Adrenal gland (tissue), 5 donors: ENCODE results near the gene USP17L18.
"Not testable (repeated sequence)": the region's sequence is repeated elsewhere in the genome, so short reads cannot be mapped to it uniquely, and the experiment has no call there.

ENCODE experiments used
- POLR2A ChIP-seq, 2 donors: fragments of 450-650 bp; IDR thresholded peaks; one replicate each; pipeline ENCODE4 v1.6.1; 2017; ENCODE audit warnings: antibody characterized with exemption in 2 of 2, mild to moderate bottlenecking in 2 of 2, moderate library complexity in 1 of 2
- TF ChIP-seq, protein P1 (sequence below), 6 experiments: fragments of 450-650 bp in 4 of 6; fragments of 200-600 bp in 2 of 6; sonication (generic) in 1 of 6; IDR thresholded peaks; 1 replicate in 5 of 6; 2 replicates in 1 of 6; pipeline versions ENCODE4 v1.5.1 to v1.8.0; 2016 to 2021; ENCODE audit warnings: antibody characterized with exemption in 6 of 6, mild to moderate bottlenecking in 2 of 6, moderate library complexity in 1 of 6
- donor health status: DM: no; HTN: no; CAD: no.

DNA sequence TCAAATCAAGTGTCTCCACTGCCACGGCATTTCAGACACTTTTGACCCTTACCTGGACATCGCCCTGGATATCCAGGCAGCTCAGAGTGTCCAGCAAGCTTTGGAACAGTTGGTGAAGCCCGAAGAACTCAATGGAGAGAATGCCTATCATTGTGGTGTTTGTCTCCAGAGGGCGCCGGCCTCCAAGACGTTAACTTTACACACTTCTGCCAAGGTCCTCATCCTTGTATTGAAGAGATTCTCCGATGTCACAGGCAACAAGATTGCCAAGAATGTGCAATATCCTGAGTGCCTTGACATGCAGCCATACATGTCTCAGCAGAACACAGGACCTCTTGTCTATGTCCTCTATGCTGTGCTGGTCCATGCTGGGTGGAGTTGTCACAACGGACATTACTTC lies 18.2 kb upstream of the USP17L18 start:
- TF ChIP-seq, protein P1, sequence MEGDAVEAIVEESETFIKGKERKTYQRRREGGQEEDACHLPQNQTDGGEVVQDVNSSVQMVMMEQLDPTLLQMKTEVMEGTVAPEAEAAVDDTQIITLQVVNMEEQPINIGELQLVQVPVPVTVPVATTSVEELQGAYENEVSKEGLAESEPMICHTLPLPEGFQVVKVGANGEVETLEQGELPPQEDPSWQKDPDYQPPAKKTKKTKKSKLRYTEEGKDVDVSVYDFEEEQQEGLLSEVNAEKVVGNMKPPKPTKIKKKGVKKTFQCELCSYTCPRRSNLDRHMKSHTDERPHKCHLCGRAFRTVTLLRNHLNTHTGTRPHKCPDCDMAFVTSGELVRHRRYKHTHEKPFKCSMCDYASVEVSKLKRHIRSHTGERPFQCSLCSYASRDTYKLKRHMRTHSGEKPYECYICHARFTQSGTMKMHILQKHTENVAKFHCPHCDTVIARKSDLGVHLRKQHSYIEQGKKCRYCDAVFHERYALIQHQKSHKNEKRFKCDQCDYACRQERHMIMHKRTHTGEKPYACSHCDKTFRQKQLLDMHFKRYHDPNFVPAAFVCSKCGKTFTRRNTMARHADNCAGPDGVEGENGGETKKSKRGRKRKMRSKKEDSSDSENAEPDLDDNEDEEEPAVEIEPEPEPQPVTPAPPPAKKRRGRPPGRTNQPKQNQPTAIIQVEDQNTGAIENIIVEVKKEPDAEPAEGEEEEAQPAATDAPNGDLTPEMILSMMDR (IDR thresholded peaks at IDR 0.05): not testable (repeated sequence)
- not testable (repeated sequence) for TF ChIP-seq POLR2A (IDR thresholded peaks at IDR 0.05)
